GM12872 (cell line): ENCODE measurements around the gene TSPAN15.

ENCODE experiments used
- CTCF ChIP-seq: IDR thresholded peaks from 3 replicates; pipeline ENCODE4 v1.5.1; 2011; ENCODE audit warnings: low read depth, mild to moderate bottlenecking, low read length, moderate library complexity; ENCODE audit not compliant: insufficient read depth

Gene TSPAN15

GRCh38 chr10:69477968-69478597 is 26.8 kb downstream of the TSPAN15 start:
- TF ChIP-seq CTCF = no peak

GRCh38 chr10:69479240-69480067 is 28.2 kb downstream of the TSPAN15 start:
- no peak for TF ChIP-seq CTCF

DNA sequence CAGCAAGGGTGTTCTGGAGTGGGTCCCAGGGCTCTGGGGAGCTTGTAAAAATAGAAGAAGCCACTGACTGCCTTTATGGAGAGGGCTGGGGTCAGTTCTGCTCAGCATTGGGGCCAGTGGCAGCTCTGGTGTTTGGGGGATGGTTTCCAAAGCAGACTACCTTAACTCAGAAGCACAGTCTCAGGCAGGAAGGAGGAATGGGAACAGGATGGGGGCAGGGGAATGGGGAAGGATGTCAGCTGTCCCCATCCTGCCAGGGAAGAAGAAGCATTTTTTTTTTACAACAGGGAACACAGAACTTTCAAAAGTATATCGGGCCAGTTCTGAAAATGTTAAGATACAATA is 28.8 kb downstream of the TSPAN15 start:
- no peak for TF ChIP-seq CTCF

DNA sequence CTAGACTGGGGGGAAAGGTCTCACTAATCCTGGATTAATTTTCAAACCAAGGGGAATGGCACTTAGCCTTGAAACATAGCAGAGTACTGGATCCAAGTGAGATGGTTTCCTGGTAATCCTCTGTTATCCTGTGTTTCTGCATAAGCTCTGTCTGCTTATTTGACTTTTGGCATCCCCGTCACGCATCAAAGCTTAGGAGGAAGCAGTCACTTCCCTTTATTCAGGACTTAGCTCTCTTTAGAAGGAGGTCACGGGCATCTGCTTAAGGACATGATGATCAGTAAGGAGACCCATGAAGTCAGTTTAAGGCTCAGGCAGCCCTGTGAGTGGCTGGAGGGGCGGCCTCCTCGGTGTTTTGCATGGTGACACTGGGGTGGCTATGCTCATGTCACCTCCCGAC is 30.0 kb downstream of the TSPAN15 start:
- TF ChIP-seq CTCF = no peak

DNA sequence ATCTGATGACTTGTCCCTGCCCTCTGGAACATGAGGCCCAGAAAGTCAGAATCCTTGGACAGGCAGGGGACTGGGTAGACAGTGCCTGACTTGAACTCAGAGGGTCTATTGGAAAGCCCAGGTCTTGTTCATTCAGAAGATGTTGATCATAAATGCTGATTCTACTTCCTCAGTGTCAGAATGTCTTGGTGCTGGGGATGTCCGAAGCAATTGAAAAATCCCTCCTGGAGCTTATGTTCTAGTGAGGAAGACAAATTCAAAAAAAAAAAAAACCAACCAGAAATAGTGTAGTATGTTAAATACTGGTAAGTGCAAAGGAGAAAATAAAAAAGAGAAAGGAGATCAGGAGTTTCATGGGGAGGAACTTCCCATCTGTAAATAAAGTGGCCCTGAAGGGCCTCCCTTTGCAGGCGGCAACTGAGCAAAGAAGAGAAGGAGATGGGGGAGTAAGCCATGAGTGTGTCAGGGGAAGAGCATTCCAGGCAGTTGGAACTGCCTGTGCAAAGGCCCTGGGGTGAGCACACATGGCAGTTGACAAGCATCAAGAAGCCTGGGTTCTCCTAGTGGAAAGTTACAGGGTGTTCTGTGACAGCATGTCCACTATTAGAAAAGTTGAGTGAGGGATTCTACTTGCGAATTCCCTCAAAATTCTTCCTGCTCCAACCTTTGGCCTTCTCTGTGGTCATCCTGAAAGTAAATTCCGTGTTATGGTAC is 30.7 kb downstream of the TSPAN15 start:
- TF ChIP-seq CTCF = no peak

- TF ChIP-seq CTCF = no peak
These were observed 32.7 kb downstream of the TSPAN15 start for GRCh38 chr10:69483963-69484362.

- no peak for TF ChIP-seq CTCF
These were observed 33.5 kb downstream of the TSPAN15 start for GRCh38 chr10:69484736-69485135.
